Peyer's patch (tissue), 4 donors: Measurements from ENCODE around the gene SLC4A1.

ENCODE experiments used
- CTCF ChIP-seq, 6 experiments: fragments of 450-650 bp in 4 of 6; fragments of 200-600 bp in 2 of 6; sonication (generic) in 1 of 6; IDR thresholded peaks; one replicate each; pipeline ENCODE4 v1.5.1; 2017 to 2019; ENCODE audit warnings: antibody characterized with exemption in 6 of 6, mild to moderate bottlenecking in 3 of 6, moderate library complexity in 1 of 6
- POLR2A ChIP-seq, 2 donors: fragments of 450-650 bp; IDR thresholded peaks; one replicate each; pipeline ENCODE4 v1.5.1; 2017; ENCODE audit warnings: antibody characterized with exemption in 2 of 2, mild to moderate bottlenecking in 2 of 2, moderate library complexity in 2 of 2

- TF ChIP-seq POLR2A (IDR thresholded peaks at IDR 0.05) (no peak), CTCF (IDR thresholded peaks at IDR 0.05) (no peak)
Measured at GRCh38 chr17:44310188-44310587, 42.3 kb upstream of the SLC4A1 start.
